NCI-H1694 (cell line): Measurements from ENCODE around the gene ARHGAP22.

ENCODE experiments used
- DNase-seq: peaks from one replicate; lab custom pipeline; 2025; lab: John Stamatoyannopoulos, UW

The ARHGAP22 gene

GRCh38 chr10:48511875-48512231 lies 93.0 kb downstream of the ARHGAP22 start:
- no peak for DNase-seq

- DNase-seq = no peak
Observed at GRCh38 chr10:48511066-48511874, 93.6 kb downstream of the ARHGAP22 start.

GRCh38 chr10:48509974-48510692 lies 94.7 kb downstream of the ARHGAP22 start:
- no peak for DNase-seq

DNA sequence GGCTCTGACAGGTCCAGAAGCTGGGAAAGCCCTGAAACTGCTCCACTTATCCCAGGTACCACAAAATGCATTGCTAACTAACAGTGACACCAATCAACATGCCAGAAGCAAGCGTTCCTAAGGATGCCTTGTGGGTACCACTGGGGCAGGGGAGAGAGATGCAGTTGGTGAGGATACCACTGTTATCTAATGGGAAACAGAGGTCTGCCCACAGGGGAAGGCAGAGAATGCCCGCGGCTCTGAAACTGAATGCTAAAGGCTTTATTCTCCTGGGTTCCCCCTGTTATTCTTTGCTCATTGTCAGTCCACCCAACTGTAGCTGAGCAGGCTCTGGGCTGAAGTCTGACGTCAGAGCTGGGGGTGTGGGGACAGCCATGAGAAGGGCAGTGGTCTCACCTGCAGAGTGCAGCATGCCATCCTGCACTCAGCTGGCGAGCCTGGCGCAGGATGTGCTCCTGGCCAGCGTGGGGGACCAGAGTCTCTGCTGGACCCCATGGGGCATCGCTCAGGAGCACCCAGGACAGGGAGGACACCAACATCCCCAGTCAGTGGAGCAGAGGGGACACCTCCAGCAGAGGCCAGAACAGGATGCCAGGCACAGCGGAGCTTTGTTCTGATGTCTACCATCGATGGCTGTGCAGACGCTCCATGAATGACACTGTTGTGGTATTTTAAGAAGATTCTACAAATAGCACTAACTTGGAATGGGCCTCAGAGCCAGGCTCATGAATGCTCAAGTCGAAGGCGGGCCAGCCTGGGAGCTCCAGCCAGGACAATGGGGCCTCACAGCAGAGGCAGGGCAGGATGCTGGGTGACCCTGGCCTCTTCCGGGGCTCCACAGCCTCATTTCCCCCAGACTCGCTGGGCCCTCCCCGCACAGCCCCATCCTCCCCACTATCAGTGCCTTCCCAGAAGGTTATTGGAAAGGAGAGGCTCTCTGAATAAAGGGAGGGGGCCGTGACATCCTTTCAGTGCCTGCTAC lies 95.8 kb downstream of the ARHGAP22 start:
- DNase-seq = no peak

- no peak for DNase-seq
Observed at GRCh38 chr10:48507933-48508790, 96.7 kb downstream of the ARHGAP22 start.

GRCh38 chr10:48507494-48507893 lies 97.4 kb downstream of the ARHGAP22 start:
- no peak for DNase-seq

DNA sequence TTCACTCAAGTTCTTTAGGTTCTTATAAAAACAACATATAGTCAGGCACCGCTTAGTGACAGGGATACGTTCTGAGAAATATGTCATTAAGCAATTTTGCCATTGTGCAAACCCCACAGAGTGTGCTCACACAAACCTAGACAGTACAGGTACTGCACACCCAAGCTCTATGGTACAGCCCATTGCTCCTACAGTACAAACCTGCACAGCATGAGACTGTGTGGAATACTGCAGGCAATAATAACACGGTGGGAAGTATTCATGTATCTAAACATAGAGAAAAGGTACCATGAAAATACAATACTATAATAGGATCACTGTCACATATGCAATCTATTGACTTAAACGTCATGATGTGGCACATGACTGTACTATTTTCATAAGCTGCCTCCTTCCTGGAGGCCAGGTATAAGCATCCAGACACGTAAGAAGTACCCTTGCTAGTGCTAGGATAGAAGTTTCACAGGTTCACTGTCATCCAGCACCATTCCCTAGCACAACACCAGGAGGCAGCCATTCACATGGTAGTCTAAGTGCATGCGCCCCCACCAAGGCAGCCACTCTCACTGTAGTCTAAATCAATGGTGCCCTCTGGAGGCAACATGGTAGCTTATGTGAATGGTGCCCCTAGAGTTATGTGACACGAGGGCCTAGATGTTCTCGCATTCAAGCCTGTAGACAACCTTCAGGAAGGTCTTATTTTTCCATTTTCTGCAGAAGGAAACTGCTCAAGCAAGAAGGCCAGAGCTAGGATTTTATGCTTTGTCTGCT lies 98.5 kb downstream of the ARHGAP22 start:
- no peak for DNase-seq

GRCh38 chr10:48505394-48506112 lies 99.3 kb downstream of the ARHGAP22 start:
- DNase-seq = no peak

DNA sequence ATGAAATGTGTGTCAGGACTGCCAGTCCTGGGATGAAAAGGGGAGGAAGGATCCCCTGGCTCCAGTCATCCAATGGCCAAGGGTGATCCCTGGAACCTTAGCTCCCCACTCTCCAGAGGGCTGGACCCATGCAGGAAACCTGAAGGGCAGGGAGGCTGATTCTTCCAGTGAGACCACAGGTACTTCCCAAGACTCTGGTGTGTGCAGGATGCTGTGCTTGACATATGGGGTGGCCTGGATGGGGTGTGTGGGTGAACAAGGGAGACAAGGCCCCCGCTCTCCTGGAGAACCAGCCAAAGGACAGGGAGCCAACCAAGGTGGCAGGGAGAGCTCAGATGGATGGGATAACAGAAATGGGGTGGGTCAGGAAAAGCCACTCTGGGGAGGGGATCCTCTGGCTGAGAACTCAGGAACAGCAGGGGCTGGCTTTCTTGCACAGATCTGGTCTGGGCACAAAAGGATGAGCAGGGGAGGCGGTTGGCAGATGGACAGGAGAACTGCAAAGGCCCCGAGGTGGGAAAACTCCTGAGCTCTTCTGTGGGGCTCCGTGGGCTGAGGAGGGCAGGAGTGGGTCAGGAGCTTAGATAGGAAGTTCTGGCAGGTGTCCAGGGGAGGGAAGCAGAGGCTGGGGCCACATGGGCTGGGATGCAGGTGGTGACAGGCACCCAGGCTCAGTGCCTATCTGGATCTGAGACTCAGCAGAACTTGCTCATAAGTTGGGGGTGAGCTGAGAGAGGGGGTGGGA lies 100.6 kb downstream of the ARHGAP22 start:
- DNase-seq = no peak

- DNase-seq = no peak
Observed at GRCh38 chr10:48503293-48503911, 101.5 kb downstream of the ARHGAP22 start.

DNA sequence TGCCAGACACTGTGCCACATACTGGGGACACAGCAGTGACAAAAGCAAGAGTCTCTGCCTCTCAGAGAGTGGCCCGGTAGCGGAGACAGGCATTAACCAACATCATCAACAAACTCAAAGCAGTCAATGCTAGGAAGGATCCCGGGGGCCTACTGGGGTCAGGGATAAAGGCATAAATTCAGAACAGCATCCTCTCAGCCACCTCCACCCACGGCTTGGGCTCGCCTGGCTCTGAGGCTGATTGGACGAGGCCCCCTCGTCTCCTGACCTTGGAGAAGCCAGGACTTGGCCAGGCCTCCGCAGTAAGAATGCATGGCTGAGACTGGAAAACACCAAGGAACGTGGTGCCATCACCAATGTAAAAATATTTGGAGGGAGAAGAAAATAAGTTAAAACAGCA lies 102.1 kb downstream of the ARHGAP22 start:
- no peak for DNase-seq

GRCh38 chr10:48501787-48502771 lies 102.8 kb downstream of the ARHGAP22 start:
- DNase-seq = no peak

GRCh38 chr10:48501226-48501625 lies 103.6 kb downstream of the ARHGAP22 start:
- DNase-seq = no peak

GRCh38 chr10:48500771-48501170 lies 104.1 kb downstream of the ARHGAP22 start:
- DNase-seq = no peak

GRCh38 chr10:48498940-48499510 lies 105.8 kb downstream of the ARHGAP22 start:
- DNase-seq = no peak

- no peak for DNase-seq
Observed at GRCh38 chr10:48497780-48498770, 106.8 kb downstream of the ARHGAP22 start.
